HG03571 (cell line): Measurements from ENCODE around the gene KIAA1328.
"Not testable (repeated sequence)": the region's sequence is repeated elsewhere in the genome, so short reads cannot be mapped to it uniquely, and the experiment has no call there.

Experiments used
- ATAC-seq: cut with Tn5 transposase; IDR thresholded peaks from one replicate; pipeline ENCODE4 v1.9.1; 2021; ENCODE audit not compliant: unreplicated experiment

The KIAA1328 gene

GRCh38 chr18:36828630-36829361, at the start of gene KIAA1328, which contains the start of gene TPGS2:
Gene KIAA1328 (plus strand): TSS chr18:36829127. CDS start chr18:36829139, 12 bp downstream.
Gene TPGS2 (minus strand): TSS chr18:36829002. CDS start chr18:36828767, 235 bp downstream.
- ATAC-seq, result peak; percentile 95

- ATAC-seq, result no peak
Observed at GRCh38 chr18:36780748-36781147, 48.2 kb upstream of the KIAA1328 start.

DNA sequence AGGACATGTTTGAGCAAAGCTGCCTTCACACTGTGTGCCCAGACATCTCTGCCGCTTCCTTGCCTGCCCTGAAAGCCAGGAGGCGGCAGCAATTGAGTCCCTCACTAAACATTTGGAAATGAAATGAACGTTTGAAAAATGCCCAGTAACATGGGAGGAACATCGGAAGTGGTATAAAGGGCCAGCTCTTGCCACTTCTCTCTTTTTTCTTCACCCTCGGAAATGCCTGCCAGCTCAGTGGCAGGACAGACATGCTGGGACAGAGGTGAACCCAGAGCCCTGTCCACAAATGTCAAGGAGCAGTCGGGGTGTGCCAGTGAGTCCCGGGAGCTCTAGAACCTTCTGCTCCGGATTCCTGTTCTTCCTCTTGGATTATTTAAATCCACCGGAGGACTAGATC, 46.2 kb upstream of the KIAA1328 start:
- no peak for ATAC-seq

DNA sequence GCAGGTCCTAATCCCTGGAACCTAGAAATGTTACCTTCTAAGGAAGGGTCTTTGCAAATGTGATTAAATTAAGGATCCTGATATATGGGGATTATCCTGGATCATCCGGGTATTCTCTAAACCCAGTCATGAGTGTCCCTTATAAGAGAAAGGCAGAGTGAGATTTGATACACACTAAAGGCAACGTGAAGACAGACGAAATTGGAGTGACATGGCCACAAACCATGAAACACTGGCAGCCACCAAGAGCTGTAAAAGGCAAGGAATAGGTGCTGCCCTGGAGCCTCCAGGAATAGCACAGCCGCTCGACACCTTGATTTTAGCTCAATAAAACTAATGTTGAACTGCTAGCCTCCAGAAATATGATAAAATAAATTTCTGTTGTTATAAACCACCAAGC, 45.1 kb upstream of the KIAA1328 start:
- no peak for ATAC-seq

- no peak for ATAC-seq
Observed at GRCh38 chr18:36786686-36787085, 42.2 kb upstream of the KIAA1328 start.

- ATAC-seq, result no peak
Observed at GRCh38 chr18:36792634-36793283, 36.2 kb upstream of the KIAA1328 start.

GRCh38 chr18:36798738-36799473, 30.0 kb upstream of the KIAA1328 start:
- ATAC-seq, result no peak

DNA sequence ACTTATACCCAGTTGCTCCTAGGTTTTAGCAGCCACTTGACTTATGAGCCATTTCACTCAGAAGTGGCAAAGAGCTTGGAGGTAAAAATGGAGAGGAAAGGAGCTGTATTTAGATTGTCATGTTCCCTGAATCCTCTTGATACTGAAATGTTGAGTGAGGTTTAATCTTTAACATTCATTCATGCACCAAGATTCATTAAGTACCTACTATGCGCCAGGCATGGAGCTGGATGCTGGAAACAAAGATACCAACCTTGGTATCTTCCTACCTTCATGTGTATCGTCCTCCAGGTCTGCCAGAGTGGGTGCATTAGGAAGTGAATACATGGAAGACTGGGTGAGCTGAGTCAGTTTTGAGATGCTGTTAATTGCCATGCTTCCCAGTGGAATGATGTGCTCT, 23.8 kb upstream of the KIAA1328 start:
- ATAC-seq, result no peak

GRCh38 chr18:36808681-36809080, 20.2 kb upstream of the KIAA1328 start:
- ATAC-seq, result no peak

DNA sequence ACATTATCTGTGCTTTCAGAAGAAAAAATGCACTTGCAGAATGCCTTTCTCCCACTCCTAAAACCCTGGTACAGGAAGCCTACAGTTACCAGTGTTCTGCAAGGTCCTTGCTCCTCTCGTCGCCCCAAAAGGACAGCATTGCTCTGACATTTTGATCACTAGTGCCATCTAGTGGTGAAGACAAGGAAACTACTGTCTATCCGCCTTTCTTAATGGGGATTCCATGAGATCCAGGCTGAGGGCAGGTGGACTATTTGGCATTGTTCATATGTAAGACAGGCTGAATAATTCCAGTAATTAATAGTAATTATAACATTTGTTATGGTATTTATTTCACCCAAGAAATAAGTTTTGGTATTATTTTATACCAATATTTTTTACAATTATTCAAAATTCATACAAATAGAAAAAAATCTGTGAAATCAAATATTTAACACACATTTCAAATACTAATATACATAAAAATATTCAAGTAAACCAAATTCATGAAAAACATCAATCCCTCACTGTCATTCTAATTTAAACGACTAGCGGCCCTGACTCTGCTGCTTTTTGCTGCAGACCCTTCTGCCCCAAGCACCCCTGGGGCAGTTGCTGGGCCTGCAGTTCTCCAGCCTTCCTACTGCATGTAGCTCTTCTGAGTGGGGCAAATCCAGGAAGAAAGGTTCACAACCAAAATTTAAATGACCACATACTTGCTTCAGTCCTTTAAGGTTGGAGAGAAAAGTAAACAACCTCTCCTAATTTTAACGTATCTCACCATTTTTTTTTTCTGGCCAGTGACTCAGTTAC, 19.1 kb upstream of the KIAA1328 start:
- ATAC-seq, result peak; percentile 93

DNA sequence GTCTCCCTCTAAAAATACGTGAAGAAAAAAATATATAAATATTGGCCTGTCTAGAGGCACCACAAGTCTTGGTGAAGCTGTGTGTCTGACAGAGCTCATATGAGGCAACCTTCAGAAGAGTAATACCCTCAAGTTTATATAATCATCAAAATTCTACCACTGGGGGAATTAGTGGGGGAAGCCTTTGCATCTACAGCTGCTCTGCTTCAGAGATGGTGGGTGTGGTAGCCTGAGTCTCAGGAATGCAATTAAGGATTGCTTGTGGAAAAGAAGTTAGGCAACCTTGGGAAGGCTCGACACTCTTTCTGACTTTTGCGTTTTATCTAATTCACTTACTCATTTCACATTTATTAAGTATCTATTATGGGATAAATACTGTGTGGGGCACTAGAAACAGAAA, 17.5 kb upstream of the KIAA1328 start:
- no peak for ATAC-seq

DNA sequence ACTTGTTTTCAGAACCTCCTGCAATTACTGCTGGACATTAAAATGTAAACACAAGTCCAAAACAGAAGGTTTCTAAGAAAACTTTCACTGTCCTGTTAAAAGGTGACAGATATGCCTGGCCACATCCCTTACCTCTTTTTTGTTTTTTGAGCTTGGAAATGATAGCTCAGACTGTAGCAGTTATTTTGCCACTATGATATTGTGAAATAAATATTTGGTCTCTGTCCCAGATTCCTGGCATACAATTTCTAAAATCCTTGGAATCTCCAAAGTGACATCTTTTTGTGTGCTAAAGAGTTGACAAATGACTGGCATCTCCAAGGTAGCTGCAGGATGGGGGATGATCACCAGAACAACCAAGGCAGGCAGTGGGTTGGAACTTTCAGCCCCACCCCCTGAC, 17.0 kb upstream of the KIAA1328 start:
- no peak for ATAC-seq

- no peak for ATAC-seq
Observed at GRCh38 chr18:36812678-36813077, 16.2 kb upstream of the KIAA1328 start.

DNA sequence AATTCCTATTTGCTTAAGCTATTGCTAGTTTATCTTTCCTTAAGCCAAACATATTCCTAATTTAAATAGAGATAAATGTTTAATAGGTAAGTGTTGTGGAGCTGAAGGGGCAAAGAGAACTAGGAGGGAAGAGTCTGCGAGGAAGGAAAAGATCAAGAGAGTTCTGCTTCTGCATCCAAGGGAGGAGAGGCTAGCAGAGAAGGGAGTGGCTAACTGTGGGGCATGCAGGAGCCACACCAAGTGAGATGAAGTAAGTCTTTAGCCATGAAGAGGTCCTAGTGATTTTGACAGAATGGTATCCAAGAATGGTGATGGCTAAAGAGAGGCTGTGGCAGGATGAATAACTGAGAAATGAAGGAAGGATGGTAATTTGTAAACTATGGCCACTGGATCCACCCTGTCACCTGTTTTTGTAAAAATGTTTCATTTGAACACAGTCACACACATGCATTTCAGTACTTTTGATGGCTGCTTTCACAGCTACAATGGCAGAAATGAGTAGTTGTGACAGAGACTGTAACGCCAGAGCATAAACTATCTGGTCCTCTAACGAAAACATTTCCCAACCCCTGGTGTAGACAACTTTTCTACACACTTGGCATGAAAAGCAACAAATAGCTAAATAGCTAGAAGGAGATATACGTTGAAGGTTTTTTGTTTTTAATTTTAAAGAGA, 15.7 kb upstream of the KIAA1328 start:
- ATAC-seq, result no peak

- no peak for ATAC-seq
Observed at GRCh38 chr18:36813824-36814223, 15.1 kb upstream of the KIAA1328 start.

- no peak for ATAC-seq
Observed at GRCh38 chr18:36814994-36815393, 13.9 kb upstream of the KIAA1328 start.

GRCh38 chr18:36816096-36816495, 12.8 kb upstream of the KIAA1328 start:
- ATAC-seq, result not testable (repeated sequence)

- ATAC-seq, result no peak
Observed at GRCh38 chr18:36817039-36817438, 11.9 kb upstream of the KIAA1328 start.

GRCh38 chr18:36818652-36819051, 10.3 kb upstream of the KIAA1328 start:
- no peak for ATAC-seq

- no peak for ATAC-seq
Observed at GRCh38 chr18:36819621-36820020, 9.3 kb upstream of the KIAA1328 start.
